Sigmoid colon (tissue), 7 donors: ENCODE measurements around the gene NEU2. TPM values are rescaled to one million over a fixed set of nuclear protein-coding genes. Genes with fewer than 3 reads are reported as not detected.

Experiments
- DNase-seq: peaks from one replicate; pipeline ENCODE4 v3.0.0-alpha.2; 2019
- H3K27ac ChIP-seq, 4 donors: fragments of 200-600 bp; sonication (generic); one replicate each; pipeline ENCODE4 v1.5.1; 2016 to 2019; ENCODE audit warnings: mild to moderate bottlenecking in 1 of 4
- H3K27me3 ChIP-seq, 3 donors: fragments of 200-600 bp; sonication (generic); one replicate each; pipeline ENCODE4 v1.5.1; 2019; ENCODE audit warnings: mild to moderate bottlenecking in 1 of 3
- H3K36me3 ChIP-seq, 4 donors: fragments of 200-600 bp; sonication (generic); one replicate each; pipeline ENCODE4 v1.5.1; 2016 to 2019
- H3K4me1 ChIP-seq, 4 donors: fragments of 200-600 bp; sonication (generic); one replicate each; pipeline ENCODE4 v1.5.1; 2017 to 2019
- H3K4me3 ChIP-seq, 4 donors: fragments of 200-600 bp; sonication (generic); one replicate each; pipeline ENCODE4 v1.5.1; 2017 to 2019; ENCODE audit warnings: mild to moderate bottlenecking in 2 of 4, moderate library complexity in 1 of 4
- H3K9me3 ChIP-seq, 4 donors: fragments of 200-600 bp in 3 of 4; sonication (generic) in 3 of 4; one replicate each; pipeline versions ENCODE4 v1.5.1 to v1.6.1; 2013 to 2019
- CTCF ChIP-seq, 4 experiments: fragments of 450-650 bp in 3 of 4; fragments of 200-600 bp in 1 of 4; IDR thresholded peaks; one replicate each; pipeline ENCODE4 v1.5.1; 2016 to 2019; ENCODE audit warnings: antibody characterized with exemption in 4 of 4, mild to moderate bottlenecking in 3 of 4, moderate library complexity in 2 of 4
- EP300 ChIP-seq, 4 donors: sonication (generic); formaldehyde crosslinking; IDR thresholded peaks; one replicate each; pipeline ENCODE4 v1.6.1; 2017; ENCODE audit warnings: antibody characterized with exemption in 4 of 4
- POLR2A ChIP-seq, 2 donors: fragments of 450-650 bp; IDR thresholded peaks; one replicate each; pipeline ENCODE4 v1.6.1; 2016; ENCODE audit warnings: antibody characterized with exemption in 2 of 2, mild to moderate bottlenecking in 2 of 2, moderate library complexity in 2 of 2
- POLR2AphosphoS5 ChIP-seq, 4 donors: sonication (generic); formaldehyde crosslinking; IDR thresholded peaks; one replicate each; pipeline ENCODE4 v1.6.1; 2017; ENCODE audit warnings: antibody characterized with exemption in 4 of 4
- WGBS, 2 donors: extraction: QIAGEN DNeasy Blood & Tissue Kit; methylation state at CpG; one replicate each; pipeline ENCODE4 v1.1.7; 2013; 5-methylcytosine and 5-hydroxymethylcytosine counted together
- intact Hi-C: fragments of 100-400 bp; cut with DNase I; formaldehyde crosslinking; loops from one replicate; pipeline ENCODE4 v1.15.1; 2023
- polyA plus RNA-seq, 3 donors: library from polyadenylated mRNA; stranded (reverse); fragments of 200-250 nt; gene quantifications; one replicate each; pipeline ENCODE4 v1.2.3, GENCODE V29; 2013
- total RNA-seq, 4 donors: library from RNA; depleted of rRNA; stranded (reverse); fragments of >200 nt; gene quantifications; one replicate each; pipeline ENCODE4 v1.1.0, GENCODE V29; 2016
- donor health status: healthy with polysubstance abuse.
- donor health status: Bipolar disorder and iron deficiency.
- donor health status: healthy.

The NEU2 gene
- total and polyA plus RNA-seq, 7 donors, result not detected

DNA sequence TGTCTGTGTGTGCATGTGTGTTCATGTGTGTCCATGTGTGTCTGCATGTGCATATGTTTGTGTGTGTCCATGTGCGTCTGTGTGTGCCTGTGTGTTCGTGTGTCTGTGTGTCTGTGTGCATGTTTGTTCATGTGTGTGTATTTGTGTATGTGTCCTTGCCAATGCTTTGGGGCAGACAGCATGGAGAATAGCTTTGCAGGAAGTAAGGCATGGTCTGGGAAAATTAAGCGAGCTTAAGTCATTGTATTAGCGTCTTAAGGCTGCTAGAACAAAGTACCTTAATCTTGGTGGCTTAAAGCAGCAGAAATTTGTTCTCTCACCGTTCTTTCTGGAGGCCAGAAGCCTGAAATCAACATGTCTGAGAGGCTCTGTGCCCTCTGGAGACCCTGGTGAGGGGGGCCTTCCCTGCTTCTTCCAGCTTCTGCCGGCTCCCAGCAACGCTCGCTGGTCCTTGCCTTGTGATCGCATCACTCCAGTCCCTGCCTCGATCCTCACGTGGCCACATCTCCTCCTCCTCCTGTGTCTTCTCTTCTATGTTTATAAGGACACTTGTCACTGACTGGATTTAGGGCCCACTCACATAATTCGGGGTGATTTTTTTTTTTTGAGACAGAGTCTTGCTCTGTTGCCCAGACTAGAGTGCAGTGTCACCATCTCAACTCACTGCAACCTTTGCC lies 3.8 kb downstream of the NEU2 start:
- Histone ChIP-seq H3K27ac (no peak overlapping the region), H3K4me1 (no peaks in the 10 kb centered on the region), H3K36me3 (no peaks in the 10 kb centered on the region), H3K4me3 (no peak overlapping the region), H3K9me3 (no peaks in the 10 kb centered on the region), H3K27me3 (peaks cover 0 to 5% (median 0%) of the 10 kb centered on the region in 3 donors)
- DNase-seq, result peak; percentile 20
- intact Hi-C loops, result no loop called here
- 92 to 93% methylated on average over 12 of the region's 12 CpGs for WGBS, 2 donors
- no peak for TF ChIP-seq EP300 (IDR thresholded peaks at IDR 0.05)
- TF ChIP-seq POLR2A (IDR thresholded peaks at IDR 0.05), result no peak
- no peak for TF ChIP-seq CTCF (IDR thresholded peaks at IDR 0.05)
- TF ChIP-seq POLR2AphosphoS5 (IDR thresholded peaks at IDR 0.05), result no peak

DNA sequence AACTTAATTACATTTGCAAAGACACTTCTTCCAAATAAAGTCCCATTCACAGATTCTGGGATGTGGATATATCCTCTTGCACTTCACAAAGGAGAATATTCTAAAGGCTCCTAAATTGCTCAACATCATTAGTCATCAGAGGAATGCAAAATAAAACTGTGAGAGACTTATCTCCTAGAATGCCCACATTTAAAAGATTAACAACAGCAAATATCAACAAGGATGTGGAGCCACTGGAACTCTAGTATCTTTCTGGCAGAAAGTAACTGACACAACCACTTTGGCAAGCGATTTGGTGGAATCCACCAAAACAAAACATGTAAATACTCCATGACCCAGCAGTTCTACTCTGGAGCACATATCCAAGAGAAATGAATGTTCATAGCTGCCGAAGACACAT lies 4.6 kb downstream of the NEU2 start:
- Histone ChIP-seq H3K9me3 (no peaks in the 10 kb centered on the region), H3K27ac (no peak overlapping the region), H3K4me1 (no peaks in the 10 kb centered on the region), H3K27me3 (peaks cover 0 to 5% (median 0%) of the 10 kb centered on the region in 3 donors), H3K36me3 (no peaks in the 10 kb centered on the region), H3K4me3 (no peak overlapping the region)
- DNase-seq, result no peak
- 74 to 84% methylated on average over 2 of the region's 2 CpGs for WGBS, 2 donors
- intact Hi-C loops, result no loop called here
- TF ChIP-seq POLR2AphosphoS5 (IDR thresholded peaks at IDR 0.05), result no peak
- no peak for TF ChIP-seq CTCF (IDR thresholded peaks at IDR 0.05)
- TF ChIP-seq EP300 (IDR thresholded peaks at IDR 0.05), result no peak
- no peak for TF ChIP-seq POLR2A (IDR thresholded peaks at IDR 0.05)

DNA sequence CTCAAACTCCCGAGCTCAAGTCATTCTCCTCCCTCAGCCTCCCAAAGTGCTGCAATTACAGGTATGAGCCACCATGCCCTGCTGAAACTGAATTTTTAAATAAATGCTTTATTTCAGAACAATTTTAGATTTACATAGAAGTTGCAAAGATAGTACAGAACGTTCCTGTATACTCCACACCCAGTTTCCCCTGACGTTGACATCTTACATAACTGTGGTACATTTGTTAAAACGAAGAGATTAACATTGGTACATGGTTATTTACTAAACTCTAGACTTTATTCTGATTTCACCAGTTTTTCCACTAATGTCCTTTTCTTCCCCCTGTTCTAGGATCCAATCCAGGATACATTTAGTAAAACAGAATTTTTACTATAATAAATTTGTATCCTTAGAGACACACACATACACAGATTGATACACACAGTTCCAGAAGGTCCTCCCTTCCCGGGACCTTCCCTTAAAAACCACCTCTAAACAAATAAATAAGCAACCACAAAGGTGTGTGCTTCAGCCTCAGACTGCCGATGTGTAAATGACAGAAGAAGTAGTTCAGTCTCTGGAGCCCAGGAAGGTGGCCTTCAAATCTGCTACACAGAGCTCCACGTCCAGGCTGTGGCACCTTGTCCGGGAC lies 6.9 kb downstream of the NEU2 start:
- Histone ChIP-seq H3K27ac (no peak overlapping the region), H3K9me3 (no peaks in the 10 kb centered on the region), H3K36me3 (no peaks in the 10 kb centered on the region), H3K4me1 (no peaks in the 10 kb centered on the region), H3K4me3 (no peak overlapping the region), H3K27me3 (peaks cover 0 to 5% (median 0%) of the 10 kb centered on the region in 3 donors)
- 77 to 82% methylated on average over 8 of the region's 8 CpGs for WGBS, 2 donors
- TF ChIP-seq EP300 (IDR thresholded peaks at IDR 0.05) (no peak), POLR2A (IDR thresholded peaks at IDR 0.05) (no peak), CTCF (IDR thresholded peaks at IDR 0.05) (no peak), POLR2AphosphoS5 (IDR thresholded peaks at IDR 0.05) (no peak)
- DNase-seq, result peak; percentile 9
- intact Hi-C loops, result no loop called here

DNA sequence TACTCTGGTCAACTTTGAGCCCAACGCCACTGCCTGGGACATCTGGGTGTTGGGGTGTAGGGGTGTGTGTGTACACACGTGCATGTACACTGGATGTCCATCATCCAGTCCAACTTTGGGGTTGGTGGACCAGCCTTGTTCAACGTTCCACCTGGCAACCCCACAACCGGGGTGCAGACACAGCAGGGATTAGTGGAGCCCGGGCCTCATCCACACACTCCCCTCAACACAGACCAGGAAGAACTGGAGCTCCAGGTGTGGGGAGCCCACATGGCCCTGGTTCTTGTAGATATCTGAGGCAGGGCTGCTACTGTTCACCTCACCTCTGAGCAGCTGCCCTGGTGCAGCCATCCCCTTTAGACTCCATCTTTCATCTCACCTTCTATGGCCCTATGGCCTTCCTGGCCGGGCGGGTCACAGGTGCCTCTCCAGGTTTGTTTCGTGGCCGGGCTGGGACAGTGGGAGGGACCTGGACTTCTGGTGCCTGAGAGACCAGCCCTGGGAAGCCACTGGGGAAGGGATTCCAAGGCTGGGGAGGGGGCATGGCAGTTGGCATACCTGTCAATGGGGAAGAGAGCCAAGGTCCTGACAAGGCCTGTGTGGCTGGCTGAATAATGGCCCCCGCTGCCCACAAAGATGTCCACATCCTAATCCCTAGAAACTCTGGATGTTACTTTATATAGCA lies 7.5 kb downstream of the NEU2 start:
- H3K36me3 ChIP-seq, result no peaks in the 10 kb centered on the region
- intact Hi-C loops, result no loop called here
- WGBS, 2 donors, result 90 to 96% methylated on average over 10 of the region's 10 CpGs
- peak; percentile 56 for DNase-seq
- no peaks in the 10 kb centered on the region for H3K4me1 ChIP-seq
- H3K27ac ChIP-seq, result no peak overlapping the region
- H3K27me3 ChIP-seq, result peaks cover 0 to 5% (median 0%) of the 10 kb centered on the region in 3 donors
- H3K9me3 ChIP-seq, result no peaks in the 10 kb centered on the region
- TF ChIP-seq CTCF (IDR thresholded peaks at IDR 0.05), result no peak
- no peak for TF ChIP-seq EP300 (IDR thresholded peaks at IDR 0.05)
- TF ChIP-seq POLR2AphosphoS5 (IDR thresholded peaks at IDR 0.05), result no peak
- no peak for TF ChIP-seq POLR2A (IDR thresholded peaks at IDR 0.05)
- no peak overlapping the region for H3K4me3 ChIP-seq
